HepG2 (cell line): ENCODE results near the gene JAK2. TPM values are rescaled to one million over a fixed set of nuclear protein-coding genes. Genes with fewer than 3 reads are reported as not detected.
A peak's percentile ranks its signal among the peaks of the same experiment; 100 is the strongest.

Source experiments
- ATAC-seq: fragments of 200-7000 bp; cut with Tn5 transposase; 3 replicates; pipeline ENCODE4 v1.9.1; 2020; ENCODE audit warnings: mild to moderate bottlenecking, moderate library complexity
- BruUV-seq: library from RNA; stranded (reverse); fragments of 400-500 nt; replicated peaks from 2 replicates; lab custom pipeline; 2021; lab: Mats Ljungman, UMichigan
- CTCF ChIA-PET: fragments of 300-600 bp; formaldehyde crosslinking; extraction: SDS; loops from one replicate; lab custom pipeline; 2021; ENCODE audit warnings: low total read pairs, inconsistent platforms, low intra/inter-chr PET ratio; lab: Yijun Ruan, JAX
- POLR2A ChIA-PET: fragments of 350-600 bp; sonication (Branson Sonifier 250); formaldehyde crosslinking; loops from one replicate; lab custom pipeline; 2020; ENCODE audit warnings: antibody characterized with exemption, inconsistent platforms; lab: Yijun Ruan, JAX
- DNase-seq: peaks from one replicate; pipeline ENCODE4 v3.0.0-alpha.2; 2015; ENCODE audit warnings: low spot score
- FAIRE-seq: peaks from 3 replicates; lab custom pipeline; 2011; peaks lifted over from hg19 to GRCh38; lab: Jason Lieb, UNC
- H2AFZ ChIP-seq: one replicate; pipeline ENCODE4 v1.6.1; 2011; ENCODE audit warnings: low read length, inconsistent platforms
- H3K27ac ChIP-seq: fragments of 300-600 bp; 3 replicates; pipeline ENCODE4 v1.8.0; 2011; ENCODE audit warnings: mixed run types, mild to moderate bottlenecking, mixed read lengths, low read length, inconsistent platforms; ENCODE audit not compliant: insufficient read depth; ENCODE audit errors: extremely low read length
- H3K27me3 ChIP-seq, 2 experiments: fragments of 200-600 bp in 1 of 2; 2 replicates in 1 of 2; 3 replicates in 1 of 2; pipeline versions ENCODE4 v1.6.0 to v1.8.0; 2011; ENCODE audit warnings: low read length in 2 of 2, mild to moderate bottlenecking in 2 of 2, moderate library complexity in 2 of 2, inconsistent platforms in 1 of 2; ENCODE audit not compliant: insufficient read depth in 2 of 2, control insufficient read depth in 1 of 2
- H3K36me3 ChIP-seq, 2 experiments: fragments of 200-600 bp in 1 of 2; replicated peaks in 1 of 2; 2 replicates in 1 of 2; 3 replicates in 1 of 2; pipeline versions ENCODE4 v1.5.1 to v1.8.0; 2011; ENCODE audit warnings: low read length in 2 of 2, inconsistent platforms in 1 of 2; ENCODE audit not compliant: insufficient read depth in 2 of 2, control insufficient read depth in 1 of 2
- H3K4me1 ChIP-seq: 2 replicates; pipeline ENCODE4 v1.5.1; 2012; ENCODE audit warnings: low read length, inconsistent platforms; ENCODE audit not compliant: insufficient read depth
- H3K4me2 ChIP-seq: 2 replicates; pipeline ENCODE4 v1.6.0; 2011; ENCODE audit warnings: low read depth, low read length, inconsistent platforms
- H3K4me3 ChIP-seq, 3 experiments: fragments of 200-600 bp in 1 of 3; sonication (generic), shearing (Covaris generic) in 1 of 3; replicated peaks in 1 of 3; 2 replicates each; pipeline ENCODE4 v1.5.1; 2011 to 2016; ENCODE audit warnings: low read length in 3 of 3, inconsistent platforms in 2 of 3, low read depth in 2 of 3, mild to moderate bottlenecking in 2 of 3, control low read depth in 1 of 3, mixed read lengths in 1 of 3; ENCODE audit not compliant: insufficient read depth in 1 of 3
- H3K79me2 ChIP-seq: one replicate; pipeline ENCODE4 v1.6.1; 2011; ENCODE audit warnings: low read length, inconsistent platforms; ENCODE audit not compliant: insufficient read depth
- H3K9ac ChIP-seq: 2 replicates; pipeline ENCODE4 v1.6.0; 2011; ENCODE audit warnings: mild to moderate bottlenecking, low read depth, low read length, inconsistent platforms; ENCODE audit not compliant: insufficient read depth
- H3K9me3 ChIP-seq: 2 replicates; pipeline ENCODE4 v1.5.1; 2012; ENCODE audit warnings: mild to moderate bottlenecking, low read length
- H4K20me1 ChIP-seq: 2 replicates; pipeline ENCODE4 v1.6.0; 2011; ENCODE audit warnings: inconsistent platforms, mild to moderate bottlenecking, low read length, moderate library complexity; ENCODE audit not compliant: insufficient read depth
- AGO2 ChIP-seq: fragments of 200-400 bp; formaldehyde crosslinking; optimal IDR thresholded peaks from 2 replicates; pipeline ENCODE3; 2017; ENCODE audit warnings: mild to moderate bottlenecking, low read depth, low read length, moderate library complexity
- IRX3 ChIP-seq: sonication (generic); formaldehyde crosslinking; IDR thresholded peaks from 2 replicates; pipeline ENCODE4 v1.8.1; 2023; ENCODE audit warnings: mild to moderate bottlenecking, low read depth, missing genetic modification reagents, borderline replicate concordance
- MAFF ChIP-seq: IDR thresholded peaks from 2 replicates; pipeline ENCODE4 v1.6.1; 2011; ENCODE audit warnings: low read depth, low read length, improper control_type of control experiment
- MAFK ChIP-seq, 2 experiments: IDR thresholded peaks in 1 of 2; conservative IDR thresholded peaks in 1 of 2; 2 replicates each; pipeline ENCODE4 v1.6.1; 2011; ENCODE audit warnings: improper control_type of control experiment in 2 of 2, low read length in 2 of 2
- NFE2L2 ChIP-seq: fragments of 150-350 bp; IDR thresholded peaks from 2 replicates; pipeline ENCODE4 v1.6.1; 2014; ENCODE audit warnings: low read length
- NFIC ChIP-seq: IDR thresholded peaks from 2 replicates; pipeline ENCODE4 v1.6.1; 2012; ENCODE audit warnings: mild to moderate bottlenecking, low read length, inconsistent platforms
- RFX1 ChIP-seq: fragments of 450-650 bp; IDR thresholded peaks from 2 replicates; pipeline ENCODE4 v1.6.1; 2017
- SMARCE1 ChIP-seq: fragments of 450-650 bp; IDR thresholded peaks from 2 replicates; pipeline ENCODE4 v1.6.1; 2017; ENCODE audit warnings: borderline replicate concordance
- SOX6 ChIP-seq, 2 experiments: fragments of 450-650 bp in 1 of 2; sonication (generic) in 1 of 2; formaldehyde crosslinking in 1 of 2; IDR thresholded peaks; 2 replicates each; pipeline versions ENCODE4 v1.4.0 to v1.6.1; 2017 to 2020; ENCODE audit warnings: antibody characterized with exemption in 1 of 2, mild to moderate bottlenecking in 1 of 2, missing genetic modification reagents in 1 of 2
- YY1 ChIP-seq: IDR thresholded peaks from 2 replicates; pipeline ENCODE4 v1.6.1; 2011; ENCODE audit warnings: low read length, low read depth, moderate library complexity, mild to moderate bottlenecking; ENCODE audit not compliant: insufficient read depth, insufficient replicate concordance
- ZBTB7A ChIP-seq: sonication (generic); formaldehyde crosslinking; IDR thresholded peaks from 2 replicates; pipeline ENCODE4 v1.8.0; 2022; ENCODE audit warnings: mild to moderate bottlenecking, missing genetic modification reagents
- ZFP62 ChIP-seq: sonication (generic); formaldehyde crosslinking; IDR thresholded peaks from 2 replicates; pipeline ENCODE4 v1.4.0; 2020; ENCODE audit warnings: missing genetic modification reagents
- WGBS: methylation state at CpG from one replicate; pipeline ENCODE4 v1.1.6; 2017; ENCODE audit warnings: low lambda C conversion rate; 5-methylcytosine and 5-hydroxymethylcytosine counted together
- in situ Hi-C: cut with HindIII; loops from 2 replicates; pipeline ENCODE4 v1.10.0; 2017; ENCODE audit warnings: low pct_unique_long_range_greater_than_20kb; ENCODE audit not compliant: extremely low pct_ligation_motif_present
- intact Hi-C: fragments of 100-400 bp; cut with micrococcal nuclease; formaldehyde crosslinking; loops from one replicate; pipeline ENCODE4 v1.10.0; 2022; ENCODE audit not compliant: unreplicated experiment
- polyA plus RNA-seq, 8 experiments: library from polyadenylated mRNA; depleted of rRNA in 3 of 8; stranded (reverse) in 7 of 8; unstranded in 1 of 8; fragments of >200 nt; fragmentation: Illumina TruSeq in 4 of 8; extraction: Trizol in 4 of 8; gene quantifications; 2 replicates each; pipeline versions ENCODE4 v1.2.1 to v1.2.3, GENCODE V29; 2011 to 2016; ENCODE audit warnings: low read depth in 4 of 8, missing spikeins in 1 of 8, mixed read lengths in 1 of 8; ENCODE audit not compliant: insufficient read depth in 1 of 8
- total RNA-seq, 5 experiments: library from RNA; depleted of rRNA; stranded (reverse); fragments of >200 nt; fragmentation: Illumina TruSeq; extraction: Trizol; gene quantifications; 2 replicates each; pipeline ENCODE4 v1.2.3, GENCODE V29; 2016; ENCODE audit warnings: low read depth in 1 of 5
- TF ChIP-seq, protein P1 (sequence below): sonication (generic); formaldehyde crosslinking; IDR thresholded peaks from 2 replicates; pipeline ENCODE4 v1.5.1; 2020; ENCODE audit warnings: missing genetic modification reagents, mild to moderate bottlenecking, borderline replicate concordance

Gene JAK2
- total and polyA plus RNA-seq, 2 of the 13 experiments (the other 11 are each of a cell fraction or from before 2014, with no cell fraction given), result 1.1 to 4.1 TPM

DNA sequence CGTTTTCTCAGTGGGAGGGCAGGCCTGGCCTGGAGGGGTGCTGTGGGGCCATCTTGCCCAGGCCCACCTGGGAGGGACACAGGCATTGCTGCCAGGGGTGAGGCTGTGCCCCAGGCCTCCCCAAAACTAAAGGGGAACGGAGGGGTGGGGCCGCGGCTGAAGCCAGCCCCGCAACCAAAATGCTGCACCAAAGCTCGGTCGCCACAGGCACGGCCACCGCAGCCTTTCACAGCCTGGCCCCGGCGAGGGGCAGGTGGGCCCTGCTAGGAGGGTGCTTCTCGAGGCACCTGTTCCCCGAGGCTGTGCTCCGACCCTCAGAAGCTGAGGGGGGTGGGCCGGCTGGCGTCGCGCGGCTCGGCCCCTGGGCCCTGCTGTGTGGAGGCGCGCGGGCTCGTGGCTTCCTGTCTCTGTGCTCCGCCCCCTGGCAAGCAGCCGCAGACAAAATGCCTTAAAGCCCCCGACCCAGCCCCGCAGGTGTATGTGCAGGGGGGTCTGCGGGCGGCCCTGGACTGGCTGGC, 57.6 kb downstream of the JAK2 start:
- no peak for DNase-seq
- H3K79me2 ChIP-seq, result no peaks in the 10 kb centered on the region
- WGBS, result 92% methylated on average over 10 of the region's 30 CpGs
- FAIRE-seq, result no peak
- H3K4me3 ChIP-seq, result no peak overlapping the region
- intact Hi-C loops, result no loop called here
- H3K27me3 ChIP-seq, result no peaks in the 10 kb centered on the region
- no peaks in the 10 kb centered on the region for H4K20me1 ChIP-seq
- no peak overlapping the region for H3K4me2 ChIP-seq
- no peak overlapping the region for H2AFZ ChIP-seq
- no peak overlapping the region for H3K9ac ChIP-seq
- ChIA-PET CTCF (no interaction called here), POLR2A (no interaction called here)
- no peaks in the 10 kb centered on the region; the same call in 1 of the 2 replicates for H3K9me3 ChIP-seq
- BruUV-seq, result no TSS peak
- no peaks in the 10 kb centered on the region; a peak in 1 of 5 replicates for H3K36me3 ChIP-seq
- ATAC-seq, result no peak
- TF ChIP-seq AGO2 (peak; percentile 35), IRX3 (CRISPR knock-in tag) (no peak)
- in situ Hi-C loops, result no loop called here
- H3K4me1 ChIP-seq, result no peaks in the 10 kb centered on the region
- H3K27ac ChIP-seq, result no peak overlapping the region

DNA sequence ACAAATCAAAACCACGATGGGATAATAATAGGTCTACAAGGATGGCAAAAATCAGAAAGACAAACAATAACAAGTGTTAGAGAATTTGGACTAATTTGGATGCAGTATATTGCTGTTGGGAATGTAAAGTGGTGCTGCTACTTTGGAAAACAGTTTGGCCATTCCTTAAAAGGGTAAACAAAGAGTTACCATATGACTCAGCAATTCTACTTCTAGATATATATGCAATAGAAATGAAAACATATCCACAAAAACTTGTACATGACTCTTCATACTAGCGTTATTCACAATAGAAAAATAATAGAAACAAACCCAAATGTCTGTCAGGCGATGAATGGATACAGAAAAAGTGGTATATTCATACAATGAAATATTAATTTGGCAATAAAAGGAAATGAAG, 58.3 kb downstream of the JAK2 start:
- Histone ChIP-seq H2AFZ (no peak overlapping the region), H3K36me3 (no peaks in the 10 kb centered on the region; a peak in 1 of 5 replicates), H4K20me1 (no peaks in the 10 kb centered on the region), H3K4me3 (no peak overlapping the region), H3K27me3 (no peaks in the 10 kb centered on the region), H3K4me2 (no peak overlapping the region), H3K79me2 (no peaks in the 10 kb centered on the region), H3K4me1 (no peaks in the 10 kb centered on the region), H3K9me3 (no peaks in the 10 kb centered on the region; the same call in 1 of the 2 replicates), H3K9ac (no peak overlapping the region), H3K27ac (no peak overlapping the region)
- ChIA-PET CTCF (no interaction called here), POLR2A (no interaction called here)
- DNase-seq (no peak), FAIRE-seq (no peak), ATAC-seq (no peak)
- WGBS, result 91% methylated on average over 3 of the region's 3 CpGs
- TF ChIP-seq NFIC (no peak), NFE2L2 (peak; percentile 78), RFX1 (no peak), YY1 (no peak), SOX6 (IDR thresholded peaks at IDR 0.05) (no peak), SOX6 (CRISPR knock-in tag; IDR thresholded peaks at IDR 0.05) (no peak), MAFF (peak; percentile 31; the same call in 1 of the 2 replicates), SMARCE1 (no peak), MAFK (conservative IDR thresholded peaks at IDR 0.05 in 1 of 2, IDR thresholded peaks at IDR 0.05 in 1 of 2; ENCODE audit: low read length in 2 of 2) (peak; percentile 7 to 55; a peak in 2 of 4 replicates), ZFP62 (CRISPR knock-in tag) (no peak), ZBTB7A (CRISPR knock-in tag) (no peak)
- TF ChIP-seq, protein P1, sequence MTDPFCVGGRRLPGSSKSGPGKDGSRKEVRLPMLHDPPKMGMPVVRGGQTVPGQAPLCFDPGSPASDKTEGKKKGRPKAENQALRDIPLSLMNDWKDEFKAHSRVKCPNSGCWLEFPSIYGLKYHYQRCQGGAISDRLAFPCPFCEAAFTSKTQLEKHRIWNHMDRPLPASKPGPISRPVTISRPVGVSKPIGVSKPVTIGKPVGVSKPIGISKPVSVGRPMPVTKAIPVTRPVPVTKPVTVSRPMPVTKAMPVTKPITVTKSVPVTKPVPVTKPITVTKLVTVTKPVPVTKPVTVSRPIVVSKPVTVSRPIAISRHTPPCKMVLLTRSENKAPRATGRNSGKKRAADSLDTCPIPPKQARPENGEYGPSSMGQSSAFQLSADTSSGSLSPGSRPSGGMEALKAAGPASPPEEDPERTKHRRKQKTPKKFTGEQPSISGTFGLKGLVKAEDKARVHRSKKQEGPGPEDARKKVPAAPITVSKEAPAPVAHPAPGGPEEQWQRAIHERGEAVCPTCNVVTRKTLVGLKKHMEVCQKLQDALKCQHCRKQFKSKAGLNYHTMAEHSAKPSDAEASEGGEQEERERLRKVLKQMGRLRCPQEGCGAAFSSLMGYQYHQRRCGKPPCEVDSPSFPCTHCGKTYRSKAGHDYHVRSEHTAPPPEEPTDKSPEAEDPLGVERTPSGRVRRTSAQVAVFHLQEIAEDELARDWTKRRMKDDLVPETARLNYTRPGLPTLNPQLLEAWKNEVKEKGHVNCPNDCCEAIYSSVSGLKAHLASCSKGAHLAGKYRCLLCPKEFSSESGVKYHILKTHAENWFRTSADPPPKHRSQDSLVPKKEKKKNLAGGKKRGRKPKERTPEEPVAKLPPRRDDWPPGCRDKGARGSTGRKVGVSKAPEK (CRISPR knock-in tag), result no peak
- intact Hi-C loops, result no loop called here
- no TSS peak for BruUV-seq
- in situ Hi-C loops, result no loop called here
